Endothelial cell of umbilical vein (primary cell): ENCODE data around the gene ERBB4. TPM values are rescaled to one million over a fixed set of nuclear protein-coding genes. Genes with fewer than 3 reads are reported as not detected.

Experiments used
- BruUV-seq: library from RNA; stranded (reverse); fragments of 400-500 nt; replicated peaks from 2 replicates; lab custom pipeline; 2021; lab: Mats Ljungman, UMichigan
- CTCF ChIA-PET: fragments of 300-600, 350-600 bp; sonication (Branson Sonifier 250); formaldehyde crosslinking; loops from one replicate; lab custom pipeline; 2021; ENCODE audit warnings: antibody characterized with exemption, inconsistent platforms; lab: Charles Lee
- POLR2A ChIA-PET: fragments of 300-600, 350-600 bp; sonication (Branson Sonifier 250); formaldehyde crosslinking; loops from one replicate; lab custom pipeline; 2021; ENCODE audit warnings: antibody characterized with exemption, inconsistent platforms; lab: Charles Lee
- DNase-seq: peaks from one replicate; pipeline ENCODE4 v3.0.0-alpha.2; 2011; ENCODE audit warnings: low read depth, low spot score
- FAIRE-seq: peaks from 2 replicates; lab custom pipeline; 2011; peaks lifted over from hg19 to GRCh38; lab: Jason Lieb, UNC
- H2AFZ ChIP-seq: 2 replicates; pipeline ENCODE4 v1.6.0; 2012; ENCODE audit warnings: low read depth, low read length, control low read depth, inconsistent platforms
- H3K27ac ChIP-seq: 2 replicates; pipeline ENCODE4 v1.5.1; 2011; ENCODE audit warnings: low read depth, mild to moderate bottlenecking, control low read depth, low read length, moderate library complexity; ENCODE audit not compliant: insufficient read depth
- H3K27me3 ChIP-seq, 2 experiments: 2 replicates each; pipeline versions ENCODE4 v1.6.0 to v1.6.1; 2011; ENCODE audit warnings: low read length in 2 of 2, mixed read lengths in 1 of 2; ENCODE audit not compliant: control insufficient read depth in 2 of 2, insufficient read depth in 2 of 2
- H3K36me3 ChIP-seq, 2 experiments: 2 replicates in 1 of 2; 3 replicates in 1 of 2; pipeline ENCODE4 v1.5.1; 2011; ENCODE audit warnings: low read length in 2 of 2, mild to moderate bottlenecking in 1 of 2, moderate library complexity in 1 of 2; ENCODE audit not compliant: control insufficient read depth in 2 of 2, insufficient read depth in 2 of 2; ENCODE audit errors: extremely low read depth in 1 of 2
- H3K4me1 ChIP-seq: 3 replicates; pipeline ENCODE4 v1.5.1; 2011; ENCODE audit warnings: mild to moderate bottlenecking, low read length; ENCODE audit not compliant: control insufficient read depth, insufficient read depth; ENCODE audit errors: extremely low read depth
- H3K4me2 ChIP-seq: 2 replicates; pipeline ENCODE4 v1.6.1; 2011; ENCODE audit warnings: low read length, control low read depth, mixed read lengths; ENCODE audit not compliant: insufficient read depth
- H3K4me3 ChIP-seq, 3 experiments: fragments of 200-600 bp in 1 of 3; sonication (generic), shearing (Covaris generic) in 1 of 3; replicated peaks in 1 of 3; 2 replicates each; pipeline ENCODE4 v1.5.1; 2011 to 2016; ENCODE audit warnings: control low read depth in 3 of 3, low read length in 3 of 3, mild to moderate bottlenecking in 2 of 3, inconsistent platforms in 1 of 3, low read depth in 1 of 3, moderate library complexity in 1 of 3; ENCODE audit not compliant: insufficient read depth in 1 of 3
- H3K79me2 ChIP-seq: 2 replicates; pipeline ENCODE4 v1.6.0; 2012; ENCODE audit warnings: low read length, inconsistent platforms; ENCODE audit not compliant: control insufficient read depth, insufficient read depth
- H3K9ac ChIP-seq: replicated peaks from 2 replicates; pipeline ENCODE3; 2011; ENCODE audit warnings: low read length, control low read depth; ENCODE audit not compliant: insufficient read depth; ENCODE audit errors: extremely low read depth
- H3K9me1 ChIP-seq: replicated peaks from 3 replicates; pipeline ENCODE4 v1.6.0; 2011; ENCODE audit warnings: mild to moderate bottlenecking, low read length; ENCODE audit not compliant: control insufficient read depth, insufficient read depth; ENCODE audit errors: extremely low read depth
- H3K9me3 ChIP-seq: replicated peaks from 2 replicates; pipeline ENCODE4 v1.5.1; 2012; ENCODE audit warnings: low read length, inconsistent platforms; ENCODE audit not compliant: control insufficient read depth, insufficient read depth
- H4K20me1 ChIP-seq: replicated peaks from 2 replicates; pipeline ENCODE3; 2011; ENCODE audit warnings: mild to moderate bottlenecking, low read length; ENCODE audit not compliant: control insufficient read depth, insufficient read depth; ENCODE audit errors: extremely low read depth
- CTCF ChIP-seq, 2 donors: IDR thresholded peaks; 1 replicate in 1 of 2; 2 replicates in 1 of 2; pipeline ENCODE4 v1.5.1; 2011; ENCODE audit warnings: low read length in 2 of 2, mild to moderate bottlenecking in 2 of 2, moderate library complexity in 2 of 2, control low read depth in 1 of 2, inconsistent platforms in 1 of 2, low read depth in 1 of 2; ENCODE audit not compliant: insufficient read depth in 1 of 2; ENCODE audit errors: extremely low read depth in 1 of 2
- FOS ChIP-seq: IDR thresholded peaks from 2 replicates; pipeline ENCODE4 v1.6.1; 2011; ENCODE audit warnings: mild to moderate bottlenecking, low read length, moderate library complexity, borderline replicate concordance; ENCODE audit not compliant: insufficient read depth
- JUN ChIP-seq: IDR thresholded peaks from 2 replicates; pipeline ENCODE4 v1.6.1; 2011; ENCODE audit warnings: borderline replicate concordance, low read depth; ENCODE audit not compliant: insufficient read length, insufficient read depth
- MAX ChIP-seq: IDR thresholded peaks from 2 replicates; pipeline ENCODE4 v1.6.1; 2011; ENCODE audit not compliant: insufficient read depth, insufficient read length
- MYC ChIP-seq: IDR thresholded peaks from one replicate; pipeline ENCODE4 v1.6.1; 2011; ENCODE audit warnings: mild to moderate bottlenecking, low read depth, low read length
- POLR2A ChIP-seq: IDR thresholded peaks from 2 replicates; pipeline ENCODE4 v1.6.1; 2012; ENCODE audit warnings: low read depth, mild to moderate bottlenecking, control low read depth, low read length
- POLR2AphosphoS5 ChIP-seq: IDR thresholded peaks from 2 replicates; pipeline ENCODE4 v1.6.1; 2012; ENCODE audit warnings: low read depth, mild to moderate bottlenecking, control low read depth, low read length, moderate library complexity; ENCODE audit not compliant: insufficient read depth
- dilution Hi-C: fragments of 300-500 bp; cut with MboI; formaldehyde crosslinking; loops from one replicate; pipeline ENCODE4 v1.15.0; 2019; ENCODE audit warnings: low sequenced_read_pairs; ENCODE audit not compliant: extremely low pct_ligation_motif_present
- intact Hi-C: fragments of 100-400 bp; cut with micrococcal nuclease; formaldehyde crosslinking; loops from one replicate; pipeline ENCODE4 v1.10.0; 2022
- polyA plus RNA-seq, 4 experiments: library from polyadenylated mRNA; depleted of rRNA in 3 of 4; stranded (reverse) in 3 of 4; unstranded in 1 of 4; fragments of >200 nt; gene quantifications; 2 replicates each; pipeline versions ENCODE4 v1.2.1 to v1.2.3, GENCODE V29; 2011 to 2012; ENCODE audit warnings: missing spikeins in 1 of 4
- total RNA-seq: library from RNA; stranded (reverse); gene quantifications from 2 replicates; pipeline ENCODE4 v1.2.3, GENCODE V29; 2021

Gene ERBB4
- total and polyA plus RNA-seq, 2 donors (not counting 3 experiments of a cell fraction or from before 2014, with no cell fraction given) = 0.01 to 0.27 TPM

- DNase-seq (no peak), FAIRE-seq (no peak)
- no peaks in the 10 kb centered on the region for H3K79me2 ChIP-seq
- no peaks in the 10 kb centered on the region for H4K20me1 ChIP-seq
- no peak overlapping the region for H3K9ac ChIP-seq
- BruUV-seq = no TSS peak
- ChIA-PET POLR2A (no interaction called here), CTCF (no interaction called here)
- H3K9me3 ChIP-seq = no peaks in the 10 kb centered on the region
- intact Hi-C loops = no loop called here
- H3K4me1 ChIP-seq = no peaks in the 10 kb centered on the region
- H3K27me3 ChIP-seq = no peaks in the 10 kb centered on the region
- no peak overlapping the region for H2AFZ ChIP-seq
- dilution Hi-C loops = no loop called here
- no peak overlapping the region for H3K27ac ChIP-seq
- H3K36me3 ChIP-seq = no peaks in the 10 kb centered on the region
- no peak overlapping the region for H3K4me2 ChIP-seq
- no peaks in the 10 kb centered on the region for H3K9me1 ChIP-seq
- H3K4me3 ChIP-seq = no peak overlapping the region
- TF ChIP-seq MAX = no peak
Observed at GRCh38 chr2:212384027-212384426, 154.6 kb downstream of the ERBB4 start.

GRCh38 chr2:212381428-212382102 is 157.0 kb downstream of the ERBB4 start:
- TF ChIP-seq POLR2A = no peak
- no peak for TF ChIP-seq MYC
- TF ChIP-seq CTCF (IDR thresholded peaks at IDR 0.05; ENCODE audit: extremely low read depth in 1 of 2, insufficient read depth in 1 of 2, low read depth in 1 of 2, low read length in 2 of 2) = no peak
- no peak for TF ChIP-seq POLR2AphosphoS5
- no peak for TF ChIP-seq MAX
- TF ChIP-seq FOS = no peak
- no peak for TF ChIP-seq JUN
- no peak for FAIRE-seq
- no peak overlapping the region for H3K4me2 ChIP-seq
- no peak for DNase-seq
- POLR2A ChIA-PET = no interaction called here
- CTCF ChIA-PET = interaction anchor here (1.7 kb wide), 1 partner anchor 9 kb away, joined by 7 read pairs; no protein-coding TSS in a partner anchor
- intact Hi-C loops (no loop called here), dilution Hi-C loops (no loop called here)
- H2AFZ ChIP-seq = no peak overlapping the region
- H3K9me1 ChIP-seq = no peaks in the 10 kb centered on the region
- no peaks in the 10 kb centered on the region for H3K9me3 ChIP-seq
- no peaks in the 10 kb centered on the region for H3K79me2 ChIP-seq
- no peak overlapping the region for H3K27ac ChIP-seq
- no peaks in the 10 kb centered on the region for H4K20me1 ChIP-seq
- BruUV-seq = no TSS peak
- H3K27me3 ChIP-seq = no peaks in the 10 kb centered on the region
- no peak overlapping the region for H3K4me3 ChIP-seq
- H3K4me1 ChIP-seq = no peaks in the 10 kb centered on the region
- H3K36me3 ChIP-seq = no peaks in the 10 kb centered on the region
- no peak overlapping the region for H3K9ac ChIP-seq
